DND-41 (cell line): ENCODE results near the gene XKR7.

Experiments used
- ATAC-seq: fragments of 200-7000 bp; cut with Tn5 transposase; 3 replicates; pipeline ENCODE4 v1.9.1; 2021; ENCODE audit warnings: low read depth; ENCODE audit not compliant: insufficient read depth
- DNase-seq: peaks from one replicate; pipeline ENCODE4 v3.0.0-alpha.2; 2020
- H2AFZ ChIP-seq: 2 replicates; pipeline ENCODE4 v1.6.0; 2012; ENCODE audit warnings: low read depth, low read length
- H3K27ac ChIP-seq: 2 replicates; pipeline ENCODE4 v1.5.1; 2012; ENCODE audit warnings: low read length, inconsistent platforms
- H3K27me3 ChIP-seq: fragments of 200-600 bp; sonication (generic); 2 replicates; pipeline ENCODE4 v1.6.0; 2012; ENCODE audit warnings: low read length, mild to moderate bottlenecking, inconsistent platforms; ENCODE audit not compliant: insufficient read depth, poor library complexity
- H3K36me3 ChIP-seq: 2 replicates; pipeline ENCODE4 v1.5.1; 2012; ENCODE audit warnings: low read length, inconsistent platforms; ENCODE audit not compliant: insufficient read depth
- H3K4me1 ChIP-seq: 2 replicates; pipeline ENCODE4 v1.5.1; 2012; ENCODE audit warnings: mild to moderate bottlenecking, low read length; ENCODE audit not compliant: insufficient read depth
- H3K4me2 ChIP-seq: 2 replicates; pipeline ENCODE4 v1.6.0; 2012; ENCODE audit warnings: mild to moderate bottlenecking, moderate library complexity, low read length, inconsistent platforms; ENCODE audit not compliant: insufficient read depth
- H3K4me3 ChIP-seq, 2 experiments: fragments of 200-600 bp in 1 of 2; shearing (Covaris generic) in 1 of 2; 2 replicates each; pipeline ENCODE4 v1.5.1; 2012 to 2016; ENCODE audit warnings: inconsistent platforms in 2 of 2, low read length in 2 of 2, mild to moderate bottlenecking in 2 of 2, low read depth in 1 of 2, moderate library complexity in 1 of 2
- H3K79me2 ChIP-seq: 2 replicates; pipeline ENCODE4 v1.6.0; 2012; ENCODE audit warnings: low read length, inconsistent platforms; ENCODE audit not compliant: insufficient read depth
- H3K9ac ChIP-seq: 2 replicates; pipeline ENCODE4 v1.6.0; 2012; ENCODE audit warnings: low read depth, mild to moderate bottlenecking, inconsistent platforms, low read length, moderate library complexity
- H3K9me3 ChIP-seq: 2 replicates; pipeline ENCODE4 v1.5.1; 2012; ENCODE audit warnings: low read length, moderate library complexity, mild to moderate bottlenecking, inconsistent platforms; ENCODE audit not compliant: insufficient read depth, severe bottlenecking
- H4K20me1 ChIP-seq: 2 replicates; pipeline ENCODE4 v1.6.0; 2012; ENCODE audit warnings: low read length; ENCODE audit not compliant: insufficient read depth
- EZH2 ChIP-seq: IDR thresholded peaks from 3 replicates; pipeline ENCODE4 v1.6.1; 2012; ENCODE audit warnings: borderline replicate concordance, low read depth, mild to moderate bottlenecking, moderate library complexity, low read length, inconsistent platforms; ENCODE audit not compliant: severe bottlenecking
- TF ChIP-seq, protein P1 (sequence below): IDR thresholded peaks from 2 replicates; pipeline ENCODE4 v1.5.1; 2012; ENCODE audit warnings: borderline replicate concordance, low read length, moderate library complexity, mild to moderate bottlenecking; ENCODE audit not compliant: poor library complexity, severe bottlenecking; ENCODE audit errors: extremely low read depth

Gene XKR7

DNA sequence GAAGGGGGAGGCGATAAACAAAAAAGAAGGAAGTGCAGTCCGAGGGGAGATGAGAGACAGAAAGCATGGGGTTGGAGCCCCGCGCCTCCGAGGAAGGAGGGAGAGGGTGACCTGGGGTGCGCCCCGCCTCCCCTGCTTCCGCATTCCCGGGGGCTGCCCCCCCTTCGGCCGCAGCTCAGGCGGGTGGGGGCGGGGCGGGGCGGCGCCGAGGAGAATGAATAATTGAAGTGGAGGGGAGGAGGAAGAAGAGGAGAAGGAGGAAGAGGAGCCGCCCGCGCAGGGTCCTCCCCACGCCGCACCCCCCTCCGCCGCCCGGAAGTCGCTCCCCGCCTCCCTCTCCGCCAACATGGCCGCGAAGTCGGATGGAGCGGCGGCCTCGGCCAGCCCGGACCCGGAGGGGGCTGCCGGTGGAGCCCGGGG is at the start of gene XKR7:
Gene XKR7 (plus strand): TSS at position 322 of the 420 bp plus-strand sequence. CDS start 25 bp downstream, at position 347.
- H3K4me3 ChIP-seq = no peak within 1 kb of the TSS
- ATAC-seq = no peak
- no peak within 1 kb of the TSS for H3K4me2 ChIP-seq
- no peak within 1 kb of the TSS for H3K9ac ChIP-seq
- H3K4me1 ChIP-seq = no peaks in the 10 kb centered on the region
- TF ChIP-seq, protein P1, sequence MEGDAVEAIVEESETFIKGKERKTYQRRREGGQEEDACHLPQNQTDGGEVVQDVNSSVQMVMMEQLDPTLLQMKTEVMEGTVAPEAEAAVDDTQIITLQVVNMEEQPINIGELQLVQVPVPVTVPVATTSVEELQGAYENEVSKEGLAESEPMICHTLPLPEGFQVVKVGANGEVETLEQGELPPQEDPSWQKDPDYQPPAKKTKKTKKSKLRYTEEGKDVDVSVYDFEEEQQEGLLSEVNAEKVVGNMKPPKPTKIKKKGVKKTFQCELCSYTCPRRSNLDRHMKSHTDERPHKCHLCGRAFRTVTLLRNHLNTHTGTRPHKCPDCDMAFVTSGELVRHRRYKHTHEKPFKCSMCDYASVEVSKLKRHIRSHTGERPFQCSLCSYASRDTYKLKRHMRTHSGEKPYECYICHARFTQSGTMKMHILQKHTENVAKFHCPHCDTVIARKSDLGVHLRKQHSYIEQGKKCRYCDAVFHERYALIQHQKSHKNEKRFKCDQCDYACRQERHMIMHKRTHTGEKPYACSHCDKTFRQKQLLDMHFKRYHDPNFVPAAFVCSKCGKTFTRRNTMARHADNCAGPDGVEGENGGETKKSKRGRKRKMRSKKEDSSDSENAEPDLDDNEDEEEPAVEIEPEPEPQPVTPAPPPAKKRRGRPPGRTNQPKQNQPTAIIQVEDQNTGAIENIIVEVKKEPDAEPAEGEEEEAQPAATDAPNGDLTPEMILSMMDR = no peak
- no peak for TF ChIP-seq EZH2
- peaks cover 1% of the 10 kb centered on the region for H3K27me3 ChIP-seq
- H3K9me3 ChIP-seq = no peaks in the 10 kb centered on the region
- no peaks in the 10 kb centered on the region for H3K36me3 ChIP-seq
- no peak for DNase-seq
- no peaks in the 10 kb centered on the region for H3K79me2 ChIP-seq
- H4K20me1 ChIP-seq = peaks cover 5% of the 10 kb centered on the region
- no peak within 1 kb of the TSS for H2AFZ ChIP-seq
- H3K27ac ChIP-seq = no peak within 1 kb of the TSS

GRCh38 chr20:31918466-31919105 is 49.4 kb upstream of the XKR7 start:
- no peak overlapping the region for H3K27ac ChIP-seq
- no peaks in the 10 kb centered on the region for H3K36me3 ChIP-seq
- H3K4me2 ChIP-seq = no peak overlapping the region
- H3K4me3 ChIP-seq = no peak overlapping the region
- peaks cover 4% of the 10 kb centered on the region; the same call in 1 of the 2 replicates for H4K20me1 ChIP-seq
- H3K9me3 ChIP-seq = no peaks in the 10 kb centered on the region
- no peak overlapping the region for H3K9ac ChIP-seq
- ATAC-seq = no peak
- no peaks in the 10 kb centered on the region for H3K79me2 ChIP-seq
- DNase-seq = no peak
- peaks cover 3% of the 10 kb centered on the region for H3K27me3 ChIP-seq
- no peaks in the 10 kb centered on the region for H3K4me1 ChIP-seq
- H2AFZ ChIP-seq = no peak overlapping the region
- TF ChIP-seq, protein P1 = no peak
- no peak for TF ChIP-seq EZH2

GRCh38 chr20:31919410-31920155 is 48.4 kb upstream of the XKR7 start:
- DNase-seq = no peak
- Histone ChIP-seq H3K4me1 (no peaks in the 10 kb centered on the region), H3K9ac (no peak overlapping the region), H4K20me1 (peaks cover 6% of the 10 kb centered on the region; the same call in 1 of the 2 replicates), H2AFZ (no peak overlapping the region), H3K36me3 (no peaks in the 10 kb centered on the region), H3K79me2 (no peaks in the 10 kb centered on the region), H3K4me3 (no peak overlapping the region), H3K4me2 (no peak overlapping the region), H3K9me3 (no peaks in the 10 kb centered on the region), H3K27me3 (peaks cover 3% of the 10 kb centered on the region), H3K27ac (no peak overlapping the region)
- ATAC-seq = no peak
- TF ChIP-seq, protein P1 = no peak
- TF ChIP-seq EZH2 = no peak
